Endodermal cell (in vitro differentiated cells): ENCODE results near the gene PPP2R5C. TPM values are rescaled to one million over a fixed set of nuclear protein-coding genes. Genes with fewer than 3 reads are reported as not detected.

ENCODE experiments used
- DNase-seq: peaks from one replicate; pipeline ENCODE4 v3.0.0-alpha.2; 2017
- H3K27ac ChIP-seq: 2 replicates; pipeline ENCODE4 v1.5.1; 2013; ENCODE audit warnings: mild to moderate bottlenecking, low read depth, low read length, moderate library complexity
- H3K27me3 ChIP-seq: 2 replicates; pipeline ENCODE4 v1.6.1; 2013; ENCODE audit warnings: mild to moderate bottlenecking, low read length, moderate library complexity; ENCODE audit not compliant: insufficient read depth, control insufficient read depth, poor library complexity, severe bottlenecking
- H3K36me3 ChIP-seq: 2 replicates; pipeline ENCODE4 v1.7.0; 2013; ENCODE audit warnings: mild to moderate bottlenecking, low read length, moderate library complexity; ENCODE audit not compliant: control insufficient read depth, insufficient read depth
- H3K4me1 ChIP-seq: one replicate; pipeline ENCODE4 v1.7.0; 2013; ENCODE audit warnings: low read length; ENCODE audit not compliant: control insufficient read depth, insufficient read depth
- H3K4me3 ChIP-seq: 2 replicates; pipeline ENCODE4 v1.5.1; 2013; ENCODE audit warnings: mild to moderate bottlenecking, low read length, moderate library complexity
- H3K9ac ChIP-seq: 2 replicates; pipeline ENCODE4 v1.6.1; 2013; ENCODE audit warnings: mild to moderate bottlenecking, low read length, moderate library complexity; ENCODE audit not compliant: poor library complexity, severe bottlenecking; ENCODE audit errors: extremely low read depth
- H3K9me3 ChIP-seq: 2 replicates; pipeline ENCODE4 v1.6.1; 2013; ENCODE audit warnings: mild to moderate bottlenecking, low read length, moderate library complexity; ENCODE audit not compliant: control insufficient read depth
- H3K27ac Mint-ChIP-seq: 2 replicates; pipeline ENCODE4 v1.8.0; 2020; ENCODE audit warnings: mixed read lengths
- H3K27me3 Mint-ChIP-seq: 2 replicates; pipeline ENCODE4 v1.8.0; 2021; ENCODE audit warnings: mild to moderate bottlenecking, mixed read lengths; ENCODE audit not compliant: insufficient read depth
- H3K36me3 Mint-ChIP-seq: 2 replicates; pipeline ENCODE4 v1.8.0; 2020; ENCODE audit warnings: low read depth, mixed read lengths
- H3K4me1 Mint-ChIP-seq: 2 replicates; pipeline ENCODE4 v1.8.0; 2020; ENCODE audit warnings: mixed read lengths
- H3K4me3 Mint-ChIP-seq: 2 replicates; pipeline ENCODE4 v1.8.0; 2020; ENCODE audit warnings: mild to moderate bottlenecking, moderate library complexity, mixed read lengths
- H3K9me3 Mint-ChIP-seq: 2 replicates; pipeline ENCODE4 v1.8.0; 2020; ENCODE audit warnings: mild to moderate bottlenecking, mixed read lengths
- WGBS, 2 experiments: methylation state at CpG; one replicate each; pipeline versions ENCODE4 v1.1.5 to v1.1.7; 2013; ENCODE audit warnings: missing lambda C conversion rate in 2 of 2, mixed read lengths in 1 of 2; ENCODE audit not compliant: insufficient coverage in 1 of 2, insufficient read length in 1 of 2; 5-methylcytosine and 5-hydroxymethylcytosine counted together
- total RNA-seq, 2 donors: library from RNA; stranded (reverse); fragmentation: NEBNext Ultra II Directional in 1 of 2; extraction: Animal tissue kit (Norgen Biotek cat#: 25700) in 1 of 2; gene quantifications; 2 replicates in 1 of 2; 3 replicates in 1 of 2; pipeline ENCODE4 v1.2.1, GENCODE V29; 2021
- TF ChIP-seq, protein P1 (sequence below): fragments of 200-600 bp; sonication (generic); conservative IDR thresholded peaks from 2 replicates; pipeline ENCODE4 v1.5.0; 2021; ENCODE audit warnings: antibody characterized with exemption, mild to moderate bottlenecking

PPP2R5C gene
- total RNA-seq, 2 donors from 2014 or later = 116 to 117 TPM

DNA sequence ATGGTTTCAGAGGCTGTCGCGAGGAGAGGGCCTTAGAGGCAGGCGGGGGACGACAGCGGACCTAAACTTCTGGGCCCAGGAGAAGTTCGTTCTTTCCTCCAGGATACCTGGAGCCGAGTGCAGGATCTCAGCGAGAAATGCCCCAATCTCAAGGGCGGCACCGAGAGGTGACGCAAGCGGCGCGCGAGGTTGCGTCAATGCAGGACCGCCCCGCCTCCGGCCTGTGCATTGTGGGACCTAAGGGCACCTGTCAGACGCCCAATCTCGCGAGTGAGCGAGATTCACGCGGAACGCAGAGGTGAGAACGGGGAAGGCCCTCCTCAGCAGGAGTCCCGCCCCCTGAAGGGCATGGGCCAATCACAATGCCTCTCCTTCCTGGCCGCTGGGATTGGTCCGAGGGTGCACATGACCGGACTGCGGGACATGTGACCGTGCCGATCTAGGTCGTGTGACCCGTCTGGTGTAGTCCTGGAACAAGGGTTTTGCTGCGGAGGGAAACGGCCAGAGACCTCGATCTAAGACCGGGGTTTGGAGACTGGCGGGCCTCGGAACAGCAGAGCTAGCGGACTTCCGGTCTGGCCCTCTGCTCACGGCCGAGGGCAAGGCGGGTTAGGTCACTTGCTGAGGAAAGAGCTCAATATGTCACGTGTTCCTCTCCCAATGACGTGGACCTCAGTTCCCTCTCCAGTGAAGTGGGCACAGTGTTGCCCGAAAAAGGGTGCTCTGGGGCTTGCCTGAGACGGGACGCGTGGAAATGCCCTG is 186.6 kb downstream of the PPP2R5C start:
- peak overlapping the region; percentile 99 for H3K27ac Mint-ChIP-seq
- H3K9me3 Mint-ChIP-seq = no peaks in the 10 kb centered on the region
- no peaks in the 10 kb centered on the region for H3K9me3 ChIP-seq
- peak overlapping the region; percentile 94 for H3K27ac ChIP-seq
- H3K4me1 ChIP-seq = no peaks in the 10 kb centered on the region
- peaks cover 45% of the 10 kb centered on the region for H3K27me3 Mint-ChIP-seq
- no peaks in the 10 kb centered on the region for H3K36me3 ChIP-seq
- H3K4me3 ChIP-seq = peak overlapping the region; percentile 93
- no peaks in the 10 kb centered on the region for H3K36me3 Mint-ChIP-seq
- WGBS, 2 experiments = 0% methylated on average over 45 to 53 of the region's 53 CpGs
- TF ChIP-seq, protein P1, sequence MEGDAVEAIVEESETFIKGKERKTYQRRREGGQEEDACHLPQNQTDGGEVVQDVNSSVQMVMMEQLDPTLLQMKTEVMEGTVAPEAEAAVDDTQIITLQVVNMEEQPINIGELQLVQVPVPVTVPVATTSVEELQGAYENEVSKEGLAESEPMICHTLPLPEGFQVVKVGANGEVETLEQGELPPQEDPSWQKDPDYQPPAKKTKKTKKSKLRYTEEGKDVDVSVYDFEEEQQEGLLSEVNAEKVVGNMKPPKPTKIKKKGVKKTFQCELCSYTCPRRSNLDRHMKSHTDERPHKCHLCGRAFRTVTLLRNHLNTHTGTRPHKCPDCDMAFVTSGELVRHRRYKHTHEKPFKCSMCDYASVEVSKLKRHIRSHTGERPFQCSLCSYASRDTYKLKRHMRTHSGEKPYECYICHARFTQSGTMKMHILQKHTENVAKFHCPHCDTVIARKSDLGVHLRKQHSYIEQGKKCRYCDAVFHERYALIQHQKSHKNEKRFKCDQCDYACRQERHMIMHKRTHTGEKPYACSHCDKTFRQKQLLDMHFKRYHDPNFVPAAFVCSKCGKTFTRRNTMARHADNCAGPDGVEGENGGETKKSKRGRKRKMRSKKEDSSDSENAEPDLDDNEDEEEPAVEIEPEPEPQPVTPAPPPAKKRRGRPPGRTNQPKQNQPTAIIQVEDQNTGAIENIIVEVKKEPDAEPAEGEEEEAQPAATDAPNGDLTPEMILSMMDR = no peak
- H3K4me3 Mint-ChIP-seq = peak overlapping the region; percentile 92
- DNase-seq = peak; percentile 100
- peak overlapping the region; percentile 97 for H3K9ac ChIP-seq
- peaks cover 11% of the 10 kb centered on the region for H3K4me1 Mint-ChIP-seq
- peaks cover 20% of the 10 kb centered on the region for H3K27me3 ChIP-seq

DNA sequence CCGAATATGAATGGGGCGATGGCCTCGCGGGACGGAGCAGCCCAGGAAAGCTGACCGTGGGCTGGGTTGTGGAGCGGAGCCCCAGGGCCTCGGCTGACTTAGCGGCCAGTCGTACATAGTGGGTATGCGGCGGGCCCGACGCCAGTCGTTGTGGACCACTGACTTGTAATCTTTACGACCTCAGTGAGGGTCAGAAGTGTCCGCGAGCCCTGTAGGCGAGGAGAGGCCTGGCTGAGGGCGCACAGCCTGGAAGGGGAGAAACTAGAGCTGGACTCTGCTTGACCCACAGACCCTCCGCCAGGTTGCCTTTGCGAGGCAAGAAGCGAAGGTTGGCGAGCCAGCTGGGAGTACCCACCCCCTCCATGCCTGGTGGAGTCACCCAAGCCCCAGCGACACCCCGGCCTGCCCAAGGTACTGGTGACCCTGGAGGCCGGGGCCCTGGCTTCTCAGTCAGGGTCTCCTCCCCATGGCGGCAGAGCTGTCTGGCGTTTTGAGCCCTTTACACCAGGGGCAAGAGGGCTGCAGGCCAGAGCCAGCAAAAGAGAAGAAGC is 187.2 kb downstream of the PPP2R5C start:
- Histone ChIP-seq H3K36me3 (no peaks in the 10 kb centered on the region), H3K9me3 (no peaks in the 10 kb centered on the region), H3K27me3 (peaks cover 14% of the 10 kb centered on the region), H3K4me1 (no peaks in the 10 kb centered on the region), H3K9ac (peak overlapping the region; percentile 83), H3K27ac (peak overlapping the region; percentile 89), H3K4me3 (peak overlapping the region; percentile 93)
- Mint-ChIP-seq H3K27me3 (peaks cover 39% of the 10 kb centered on the region), H3K9me3 (no peaks in the 10 kb centered on the region), H3K27ac (peak overlapping the region; percentile 99), H3K4me1 (peaks cover 11% of the 10 kb centered on the region), H3K36me3 (no peaks in the 10 kb centered on the region), H3K4me3 (peak overlapping the region; percentile 92)
- TF ChIP-seq, protein P1 = no peak
- WGBS, 2 experiments = 17 to 28% methylated on average over 20 to 29 of the region's 29 CpGs
- DNase-seq = no peak

DNA sequence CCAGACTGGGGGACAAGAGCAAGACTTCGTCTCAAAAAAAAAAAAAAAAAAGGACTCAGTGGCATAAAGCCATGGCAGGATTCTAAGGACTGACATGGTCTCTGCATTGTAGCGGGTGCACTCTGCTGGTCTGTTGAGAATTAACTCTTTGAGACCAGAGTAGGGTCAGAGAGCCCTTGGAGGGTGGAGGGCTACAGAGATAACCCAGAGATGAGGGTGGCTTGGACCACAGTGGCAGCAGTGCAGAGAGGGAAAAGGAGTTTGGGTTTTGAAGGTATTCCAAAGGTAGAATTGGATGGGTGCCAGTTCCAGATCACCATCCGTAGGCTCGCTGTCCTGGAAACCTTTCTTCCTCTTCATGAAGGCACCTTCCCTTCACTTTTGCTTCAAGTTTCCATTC is 188.6 kb downstream of the PPP2R5C start:
- H3K27me3 Mint-ChIP-seq = peaks cover 25% of the 10 kb centered on the region
- TF ChIP-seq, protein P1 = no peak
- Histone ChIP-seq H3K27me3 (peaks cover under 1% of the 10 kb centered on the region), H3K4me3 (no peak overlapping the region), H3K36me3 (no peaks in the 10 kb centered on the region), H3K4me1 (no peaks in the 10 kb centered on the region), H3K9ac (no peak overlapping the region), H3K27ac (no peak overlapping the region), H3K9me3 (no peaks in the 10 kb centered on the region)
- H3K9me3 Mint-ChIP-seq = no peaks in the 10 kb centered on the region
- DNase-seq = no peak
- H3K27ac Mint-ChIP-seq = no peak overlapping the region
- H3K4me3 Mint-ChIP-seq = peak overlapping the region; percentile 92
- no peaks in the 10 kb centered on the region for H3K36me3 Mint-ChIP-seq
- peaks cover 8% of the 10 kb centered on the region for H3K4me1 Mint-ChIP-seq
- 82 to 83% methylated on average over 2 to 4 of the region's 4 CpGs for WGBS, 2 experiments
